Activated B cell treated with CpG ODN at 0.5 μM for 24 hours (primary cell): ENCODE measurements around the gene TRDMT1. TPM values are rescaled to one million over a fixed set of nuclear protein-coding genes. Genes with fewer than 3 reads are reported as not detected.
A peak's percentile ranks its signal among the peaks of the same experiment; 100 is the strongest.

Experiments used
- ATAC-seq: fragments of 200-7000 bp; cut with Tn5 transposase; one replicate; pipeline ENCODE4 v1.10.0; 2021; ENCODE audit warnings: low read depth, mild to moderate bottlenecking, moderate library complexity
- CTCF ChIA-PET: fragments of 350-600 bp; sonication (Branson Sonifier 250); formaldehyde crosslinking; loops from one replicate; lab custom pipeline; 2021; ENCODE audit warnings: antibody characterized with exemption; lab: Charles Lee
- POLR2A ChIA-PET: fragments of 350-600 bp; sonication (Branson Sonifier 250); formaldehyde crosslinking; loops from one replicate; lab custom pipeline; 2021; ENCODE audit warnings: antibody characterized with exemption; lab: Charles Lee
- DNase-seq: peaks from one replicate; pipeline ENCODE4 v3.0.0; 2022
- H3K27ac Mint-ChIP-seq: one replicate; pipeline ENCODE4 v1.8.0; 2020; ENCODE audit warnings: mixed read lengths
- H3K27me3 Mint-ChIP-seq: one replicate; pipeline ENCODE4 v1.8.0; 2021; ENCODE audit warnings: mixed read lengths
- H3K36me3 Mint-ChIP-seq: one replicate; pipeline ENCODE4 v1.8.0; 2021; ENCODE audit warnings: low read depth, mixed read lengths
- H3K4me1 Mint-ChIP-seq: one replicate; pipeline ENCODE4 v1.8.0; 2021; ENCODE audit warnings: mixed read lengths
- H3K4me3 Mint-ChIP-seq: one replicate; pipeline ENCODE4 v1.8.0; 2020; ENCODE audit warnings: mild to moderate bottlenecking, mixed read lengths
- H3K9me3 Mint-ChIP-seq: one replicate; pipeline ENCODE4 v1.8.0; 2020; ENCODE audit warnings: mixed read lengths
- CTCF ChIP-seq: fragments of 200-600 bp; IDR thresholded peaks from one replicate; pipeline ENCODE4 v1.8.0; 2022; ENCODE audit warnings: antibody characterized with exemption, mild to moderate bottlenecking
- intact Hi-C: fragments of 100-400 bp; cut with micrococcal nuclease; formaldehyde crosslinking; loops from one replicate; pipeline ENCODE4 v1.15.1; 2024
- total RNA-seq: library from RNA; stranded (reverse); gene quantifications from 2 replicates; pipeline ENCODE4 v1.2.3, GENCODE V29; 2022

The TRDMT1 gene
- total RNA-seq, 1 donor from 2014 or later: 19.9 TPM

- ChIA-PET POLR2A (interaction anchor here (0.6 to 1.7 kb wide), 2 partner anchors 8 to 401 kb away, joined by 5 to 9 read pairs; partner anchors contain the start of gene VIM), CTCF (no interaction called here)
- intact Hi-C loops: loop anchor here (10.0 kb wide), 1 partner anchor 52 kb away; no protein-coding TSS in a partner anchor
- no peak for TF ChIP-seq CTCF
- no peak overlapping the region for H3K4me3 Mint-ChIP-seq
- H3K4me1 Mint-ChIP-seq: peaks cover 21% of the 10 kb centered on the region
- H3K9me3 Mint-ChIP-seq: no peaks in the 10 kb centered on the region
- DNase-seq (no peak), ATAC-seq (no peak)
- no peak overlapping the region for H3K27ac Mint-ChIP-seq
- peaks cover 68% of the 10 kb centered on the region for H3K36me3 Mint-ChIP-seq
- H3K27me3 Mint-ChIP-seq: no peaks in the 10 kb centered on the region
Measured at GRCh38 chr10:17236468-17237148, 35.1 kb upstream of the TRDMT1 start.

- Mint-ChIP-seq H3K36me3 (peaks cover 82% of the 10 kb centered on the region), H3K27me3 (no peaks in the 10 kb centered on the region), H3K4me3 (no peak overlapping the region), H3K27ac (no peak overlapping the region), H3K4me1 (peaks cover 33% of the 10 kb centered on the region), H3K9me3 (no peaks in the 10 kb centered on the region)
- ATAC-seq (no peak), DNase-seq (no peak)
- ChIA-PET CTCF (no interaction called here), POLR2A (interaction anchor here (1.3 to 4.1 kb wide), 2 partner anchors 29 to 34 kb away, joined by 3 to 18 read pairs; partner anchors contain the start of gene TRDMT1)
- TF ChIP-seq CTCF: no peak
- intact Hi-C loops: loop anchor here (10.0 kb wide), 1 partner anchor 50 kb away; no protein-coding TSS in a partner anchor
Measured at GRCh38 chr10:17235136-17235535, 33.7 kb upstream of the TRDMT1 start.

- Mint-ChIP-seq H3K27me3 (no peaks in the 10 kb centered on the region), H3K4me1 (peaks cover 33% of the 10 kb centered on the region), H3K4me3 (no peak overlapping the region), H3K27ac (peak overlapping the region; percentile 12), H3K9me3 (no peaks in the 10 kb centered on the region), H3K36me3 (peaks cover 87% of the 10 kb centered on the region)
- DNase-seq: no peak
- TF ChIP-seq CTCF: no peak
- no peak for ATAC-seq
- POLR2A ChIA-PET: interaction anchor here (1.3 to 4.1 kb wide), 2 partner anchors 28 to 33 kb away, joined by 3 to 18 read pairs; partner anchors contain the start of gene TRDMT1
- CTCF ChIA-PET: no interaction called here
- intact Hi-C loops: loop anchor here (5.0 to 10.0 kb wide), 2 partner anchors 50 to 77 kb away; no protein-coding TSS in a partner anchor
Measured at GRCh38 chr10:17234431-17234945, 33.0 kb upstream of the TRDMT1 start.

GRCh38 chr10:17233286-17233991, 32.0 kb upstream of the TRDMT1 start:
- DNase-seq (no peak), ATAC-seq (no peak)
- Mint-ChIP-seq H3K4me3 (no peak overlapping the region), H3K36me3 (peaks cover 88% of the 10 kb centered on the region), H3K27me3 (no peaks in the 10 kb centered on the region), H3K4me1 (peaks cover 33% of the 10 kb centered on the region), H3K27ac (no peak overlapping the region), H3K9me3 (no peaks in the 10 kb centered on the region)
- ChIA-PET CTCF (no interaction called here), POLR2A (interaction anchor here (1.3 to 4.1 kb wide), 3 partner anchors 27 to 416 kb away, joined by 3 to 18 read pairs (median 5); partner anchors contain the start of genes RSU1 and TRDMT1)
- intact Hi-C loops: loop anchor here (5.0 to 10.0 kb wide), 2 partner anchors 49 to 76 kb away; no protein-coding TSS in a partner anchor
- TF ChIP-seq CTCF: no peak
